T47D (cell line): ENCODE data around the gene HIF3A.

Experiments used
- DNase-seq, 2 experiments: peaks; one replicate each; pipeline versions ENCODE4 v3.0.0 to v3.0.0-alpha.2; 2011 to 2012; ENCODE audit warnings: low read depth in 1 of 2, low spot score in 1 of 2
- JUND ChIP-seq: IDR thresholded peaks from 2 replicates; pipeline ENCODE4 v1.6.1; 2012; ENCODE audit warnings: low read depth
- in situ Hi-C: cut with HindIII; loops from 2 replicates; pipeline ENCODE4 v1.10.0; 2016; ENCODE audit warnings: low sequenced_read_pairs, low pct_unique_long_range_greater_than_20kb

Gene HIF3A

DNA sequence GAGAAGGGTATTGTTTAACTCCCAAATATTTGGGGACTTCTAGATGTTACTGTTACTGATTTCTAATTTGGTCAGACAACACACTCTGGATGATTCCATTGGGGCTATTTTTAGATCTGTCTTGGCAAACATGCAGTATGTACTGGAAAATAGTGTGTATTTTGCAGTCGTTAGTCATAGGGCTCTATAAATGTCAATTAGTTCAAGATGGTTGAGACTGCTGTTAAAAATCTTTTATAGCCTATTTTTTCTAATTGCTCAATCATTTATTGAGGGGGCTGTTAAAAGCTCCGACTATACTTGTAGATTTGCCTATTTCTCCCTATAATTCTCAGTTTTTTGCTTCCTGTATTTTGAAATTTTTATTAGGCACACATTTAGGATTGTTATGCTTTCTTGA lies 81.4 kb downstream of the HIF3A start:
- in situ Hi-C loops: no loop called here
- no peak for TF ChIP-seq JUND
- no peak for DNase-seq

DNA sequence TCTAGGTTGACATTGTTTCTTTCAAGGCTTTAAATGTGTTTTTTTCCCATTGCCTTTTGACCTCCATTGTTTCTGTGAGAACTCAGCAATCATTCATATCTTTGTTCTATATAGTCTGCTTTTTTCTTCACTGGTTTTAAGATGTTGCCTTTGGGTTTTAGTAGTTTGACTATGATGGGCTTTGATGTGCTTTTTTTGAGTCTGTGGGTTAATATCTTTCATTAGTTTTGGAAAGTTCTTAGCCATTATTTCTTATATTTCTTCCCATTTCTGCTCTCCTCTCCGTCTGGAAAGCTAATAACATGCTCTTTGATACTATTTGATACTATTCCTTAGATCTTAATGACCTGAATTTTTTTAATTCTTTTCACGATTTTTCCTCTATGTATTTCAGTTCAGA lies 83.8 kb downstream of the HIF3A start:
- in situ Hi-C loops: no loop called here
- no peak for TF ChIP-seq JUND
- no peak for DNase-seq

DNA sequence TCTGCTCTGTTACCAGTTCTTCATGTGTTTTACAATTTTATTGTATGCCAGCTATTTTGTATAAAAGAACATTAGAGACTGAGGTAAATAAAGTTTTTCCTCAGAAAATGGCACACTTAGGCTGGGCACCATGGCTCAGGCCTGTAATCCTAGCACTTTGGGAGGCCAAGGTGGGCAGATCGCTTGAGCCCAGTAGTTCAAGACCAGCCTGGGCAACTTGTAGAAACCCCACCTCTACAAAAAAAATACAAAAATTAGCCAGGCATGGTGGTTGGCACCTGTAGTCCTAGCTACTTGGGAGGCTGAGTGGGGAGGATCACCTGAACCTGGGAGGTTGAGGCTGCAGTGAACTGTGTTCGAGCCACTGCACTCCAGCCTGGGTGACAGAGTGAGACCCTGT lies 84.5 kb downstream of the HIF3A start:
- in situ Hi-C loops: no loop called here
- no peak for DNase-seq
- no peak for TF ChIP-seq JUND

DNA sequence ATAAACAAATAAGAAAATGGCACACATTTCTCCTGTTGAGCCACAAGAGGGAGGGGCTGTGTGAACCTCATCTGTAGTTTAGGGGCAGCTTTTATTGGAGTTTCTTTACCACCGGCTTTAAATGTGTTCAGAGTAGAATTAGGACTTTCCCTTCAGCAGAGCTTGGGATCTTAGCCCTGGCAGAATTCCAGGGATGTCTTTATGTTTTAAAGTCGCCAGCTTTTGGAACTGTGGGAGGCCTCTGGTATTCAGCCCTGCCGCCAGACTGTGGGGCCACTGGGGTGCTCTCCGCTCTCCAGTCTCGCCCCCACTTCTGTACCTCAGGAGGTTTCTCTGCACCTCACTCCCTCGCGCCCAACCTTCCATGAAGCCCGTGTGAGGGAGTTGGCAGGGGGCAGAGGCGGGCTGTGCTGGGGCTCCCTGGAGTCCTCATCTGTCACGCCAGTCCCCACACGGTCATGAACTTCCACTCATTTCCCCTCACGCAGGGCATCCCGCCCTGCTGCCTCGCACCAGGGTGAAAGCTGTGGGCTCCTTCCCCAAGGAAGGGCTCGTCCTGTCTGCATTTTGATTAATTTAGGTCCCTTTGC lies 85.0 kb downstream of the HIF3A start:
- TF ChIP-seq JUND: no peak

DNA sequence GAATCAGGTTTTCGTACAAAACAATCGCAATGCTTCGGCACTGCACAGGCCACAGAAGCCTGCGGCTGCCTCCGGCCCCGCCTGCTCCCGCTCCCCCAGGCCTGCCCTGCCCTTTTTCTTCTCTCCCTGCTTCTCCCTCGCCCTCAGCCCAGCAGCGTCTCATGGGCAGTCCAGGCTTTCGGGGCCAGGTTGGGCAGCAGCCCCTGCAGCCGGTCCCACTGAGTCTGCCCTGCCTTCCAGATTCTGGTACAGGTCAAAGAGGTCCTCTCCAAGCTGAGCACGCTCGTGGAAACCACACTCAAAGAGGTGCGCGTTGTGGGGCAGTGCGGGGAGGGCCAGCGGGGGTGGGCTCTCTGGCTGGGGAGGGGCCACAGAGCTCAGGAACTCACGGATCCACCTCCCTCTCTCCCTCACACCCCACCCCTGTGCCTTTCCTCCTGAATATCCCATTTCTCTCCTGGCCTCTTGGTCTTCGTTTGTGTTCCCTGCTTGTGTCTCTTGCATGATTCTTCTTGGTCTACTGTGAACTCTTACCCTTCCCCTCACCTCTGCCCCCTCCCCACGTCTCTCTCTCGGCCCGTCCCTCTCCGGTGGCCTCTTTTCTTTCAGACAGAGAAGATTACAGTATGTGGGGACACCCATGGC lies 86.5 kb downstream of the HIF3A start:
- TF ChIP-seq JUND: no peak
- in situ Hi-C loops: no loop called here

More for the DNA sequence above, 85.0 kb downstream of the HIF3A start:
- DNase-seq: no peak
- in situ Hi-C loops: no loop called here

DNA sequence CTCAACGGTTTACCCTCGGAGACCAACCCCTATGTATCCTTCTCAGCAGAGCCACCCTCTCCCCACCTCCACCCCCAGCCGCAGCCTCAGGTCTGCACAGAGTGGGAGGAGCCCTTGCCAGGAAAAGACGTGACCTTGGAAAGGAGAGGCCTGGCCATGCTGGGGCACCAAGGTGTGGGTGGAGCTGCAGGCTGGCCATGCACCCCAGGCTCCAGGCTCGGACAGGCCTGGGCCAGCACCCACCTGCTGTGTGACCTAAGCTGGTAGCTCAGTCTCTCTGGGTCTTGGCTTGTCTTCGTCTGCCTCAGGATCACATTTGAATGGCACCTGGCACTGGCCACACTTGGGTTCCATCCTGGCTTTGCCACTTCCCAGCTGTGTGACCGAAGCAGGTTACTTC lies 87.0 kb downstream of the HIF3A start:
- TF ChIP-seq JUND: no peak
- in situ Hi-C loops: no loop called here
- DNase-seq: no peak

More for the DNA sequence above, 86.5 kb downstream of the HIF3A start:
- DNase-seq: no peak

DNA sequence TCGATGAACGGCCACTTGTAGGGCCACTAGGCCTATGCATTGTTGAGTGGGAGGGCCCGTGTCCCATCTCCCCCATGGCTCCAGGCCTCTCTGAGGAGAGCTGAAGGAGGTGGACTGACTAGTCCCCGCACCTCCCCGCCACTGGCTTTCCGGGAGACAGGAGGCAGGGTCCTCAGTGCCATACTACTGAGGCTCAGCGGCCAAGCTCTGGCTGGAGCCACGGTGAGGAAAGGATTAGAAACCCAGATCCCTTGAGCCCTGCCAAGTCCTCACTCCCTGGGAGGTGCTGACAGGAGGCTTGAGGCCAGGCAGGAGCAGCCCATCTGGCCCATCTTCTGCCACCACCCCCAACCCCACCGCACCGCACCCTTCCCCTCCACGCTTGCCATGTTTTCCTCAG lies 87.6 kb downstream of the HIF3A start:
- no peak for DNase-seq
- TF ChIP-seq JUND: no peak
- in situ Hi-C loops: no loop called here

DNA sequence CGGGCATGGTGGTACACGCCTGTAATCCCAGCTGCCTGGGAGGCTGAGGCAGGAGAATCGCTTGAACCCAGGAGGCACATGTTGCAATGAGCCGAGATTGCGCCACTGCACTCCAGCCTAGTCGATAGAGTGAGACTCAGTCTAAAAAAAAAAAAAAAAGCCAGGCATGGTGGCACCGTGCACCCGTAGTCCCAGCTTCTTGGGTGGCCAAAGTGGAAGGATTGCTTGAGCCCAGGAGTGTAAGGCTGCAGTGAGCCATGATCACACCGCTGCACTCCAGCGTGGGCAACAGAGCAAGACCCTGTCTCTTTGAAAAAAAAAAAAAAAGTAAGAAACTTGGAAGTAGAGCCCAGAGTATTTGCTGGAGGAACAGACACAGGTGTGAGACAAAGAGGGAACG lies 88.8 kb downstream of the HIF3A start:
- in situ Hi-C loops: no loop called here
- no peak for TF ChIP-seq JUND
- no peak for DNase-seq

DNA sequence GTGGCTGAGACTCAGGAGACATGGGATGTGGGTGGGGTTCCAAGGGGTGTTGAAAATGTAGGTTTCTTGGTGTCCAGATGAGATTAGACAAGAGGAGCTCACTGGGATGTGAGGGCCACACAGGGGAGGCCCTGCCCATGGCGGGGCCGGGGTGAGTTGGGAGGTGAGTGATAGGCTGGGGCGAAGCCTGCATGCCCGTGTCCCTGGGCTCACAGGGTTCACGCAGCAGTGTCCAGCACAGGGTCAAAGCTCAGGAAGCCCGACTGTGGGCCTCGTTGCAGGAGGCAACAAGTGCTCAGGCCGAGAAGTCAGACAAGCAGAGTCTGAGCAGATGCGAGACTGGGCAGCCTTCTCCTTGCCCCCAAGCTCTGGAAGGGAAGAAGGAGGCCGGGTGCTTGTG lies 89.3 kb downstream of the HIF3A start:
- in situ Hi-C loops: no loop called here
- TF ChIP-seq JUND: no peak
- no peak for DNase-seq

DNA sequence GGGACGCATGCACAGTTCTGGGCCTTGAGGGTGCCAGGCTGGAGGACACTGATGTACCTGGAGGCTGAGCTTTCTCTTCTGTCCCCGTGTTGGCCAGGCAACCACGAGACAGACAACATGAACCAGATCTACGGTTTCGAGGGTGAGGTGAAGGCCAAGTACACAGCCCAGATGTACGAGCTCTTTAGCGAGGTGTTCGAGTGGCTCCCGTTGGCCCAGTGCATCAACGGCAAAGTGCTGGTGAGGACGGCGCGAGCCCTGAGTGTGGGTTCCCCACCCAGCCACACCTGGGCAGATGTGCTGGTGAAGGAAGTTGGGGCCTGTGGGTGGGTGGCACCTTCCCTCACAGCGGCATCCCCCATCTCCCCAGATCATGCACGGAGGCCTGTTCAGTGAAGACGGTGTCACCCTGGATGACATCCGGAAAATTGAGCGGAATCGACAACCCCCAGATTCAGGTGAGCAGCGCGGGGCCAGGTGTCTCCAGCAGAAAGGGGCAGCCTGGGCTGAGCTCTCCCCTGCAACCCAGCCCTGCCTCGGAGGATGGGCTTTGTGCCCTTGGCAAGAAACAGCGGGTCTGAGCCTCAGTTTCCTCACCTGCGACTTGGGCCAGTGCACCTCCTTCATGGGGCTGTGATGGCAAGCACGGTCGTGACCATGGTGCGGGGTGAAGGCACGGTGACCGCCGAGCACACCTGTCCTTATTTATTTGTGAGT lies 90.3 kb downstream of the HIF3A start:
- TF ChIP-seq JUND: no peak
- no peak for DNase-seq
- in situ Hi-C loops: no loop called here

DNA sequence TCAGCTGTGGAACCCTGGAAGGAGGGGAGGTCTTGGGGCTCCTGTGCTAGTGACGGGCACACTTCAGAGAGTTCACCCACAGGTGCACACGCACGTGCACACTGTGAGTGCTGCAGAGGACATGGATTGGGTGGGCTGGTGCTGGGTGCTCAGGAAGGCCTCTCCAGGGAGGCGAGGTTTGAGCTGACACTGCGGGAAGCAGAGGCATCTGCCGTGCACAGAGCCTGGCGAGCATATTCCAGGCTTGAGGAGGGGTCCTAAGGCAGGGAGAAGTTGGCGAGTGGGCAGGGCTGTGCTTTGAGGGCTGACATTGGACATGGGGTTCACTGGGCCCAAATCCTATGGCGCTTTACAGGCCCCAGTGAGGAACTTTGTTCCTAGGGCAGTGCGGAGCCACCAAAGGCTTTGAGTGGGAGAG lies 90.9 kb downstream of the HIF3A start:
- in situ Hi-C loops: no loop called here
- no peak for DNase-seq
- no peak for TF ChIP-seq JUND

DNA sequence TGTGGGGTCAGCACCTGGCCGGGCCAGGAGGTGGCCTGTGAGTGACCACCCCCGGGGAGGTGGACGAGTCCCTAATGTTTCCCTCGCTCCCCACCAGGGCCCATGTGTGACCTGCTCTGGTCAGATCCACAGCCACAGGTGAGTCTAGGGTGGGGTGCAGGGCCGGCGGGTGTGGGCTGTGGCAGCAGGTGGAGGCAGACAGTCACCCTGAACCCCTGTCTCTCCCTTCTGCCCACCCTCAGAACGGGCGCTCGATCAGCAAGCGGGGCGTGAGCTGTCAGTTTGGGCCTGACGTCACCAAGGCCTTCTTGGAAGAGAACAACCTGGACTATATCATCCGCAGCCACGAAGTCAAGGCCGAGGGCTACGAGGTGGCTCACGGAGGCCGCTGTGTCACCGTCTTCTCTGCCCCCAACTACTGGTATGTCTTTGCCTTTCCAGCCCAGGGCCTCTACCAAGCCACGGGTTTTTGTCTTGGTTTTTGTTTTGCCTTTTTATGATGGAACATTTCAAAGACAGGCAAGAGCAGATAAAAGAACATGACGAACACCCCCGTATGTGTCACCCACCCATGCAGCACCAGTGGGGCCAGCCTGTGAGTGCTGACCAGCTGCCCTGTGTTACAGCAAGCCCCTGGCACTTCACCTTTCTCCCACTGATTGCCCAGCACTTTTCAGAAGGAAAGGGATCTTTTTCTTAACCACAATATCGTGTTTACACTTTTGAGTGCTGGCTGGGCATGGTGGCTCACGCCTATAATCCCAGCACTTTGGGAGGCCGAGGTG lies 91.7 kb downstream of the HIF3A start:
- no peak for TF ChIP-seq JUND
- in situ Hi-C loops: no loop called here
- DNase-seq: no peak

DNA sequence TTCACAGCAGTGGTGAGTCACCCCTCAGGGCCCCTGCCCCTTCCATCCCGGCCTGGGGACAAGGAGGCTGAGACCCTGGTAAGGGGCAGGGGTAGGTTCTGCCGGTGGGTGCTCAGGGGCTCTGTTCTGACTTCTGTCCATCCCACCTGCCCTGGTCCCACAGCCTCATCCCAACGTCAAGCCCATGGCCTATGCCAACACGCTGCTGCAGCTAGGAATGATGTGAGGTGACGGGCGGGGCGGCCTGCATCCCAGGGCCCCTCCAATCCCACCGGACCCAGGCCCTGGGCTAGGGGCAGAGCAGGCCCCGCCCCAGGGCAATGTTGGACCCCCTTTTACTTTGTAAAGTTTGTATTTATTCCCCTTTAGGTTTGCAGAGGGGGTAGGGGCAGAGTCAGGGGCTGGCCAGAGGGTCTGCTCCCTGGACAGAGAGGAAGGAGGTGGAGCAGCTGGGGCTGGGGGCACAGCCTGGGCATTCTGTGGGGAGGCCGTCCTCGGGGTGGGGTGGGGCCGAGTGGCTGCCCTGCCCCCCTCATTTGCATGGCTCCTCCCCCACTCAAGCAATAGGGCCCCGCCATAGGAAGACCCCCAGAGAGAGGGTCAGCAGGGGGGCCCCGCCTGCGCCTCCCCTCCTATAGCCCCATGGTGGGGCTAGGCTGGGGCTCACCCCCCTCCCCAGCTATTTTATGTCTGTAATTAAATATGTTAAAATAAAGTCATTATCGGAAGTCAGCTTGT lies 93.4 kb downstream of the HIF3A start:
- no peak for TF ChIP-seq JUND

More for the DNA sequence above, 93.4 kb downstream of the HIF3A start:
- in situ Hi-C loops: no loop called here
- DNase-seq: no peak
